Umbilical cord (tissue), 2 donors: Measurements from ENCODE around the gene PEX5L. TPM values are rescaled to one million over a fixed set of nuclear protein-coding genes. Genes with fewer than 3 reads are reported as not detected.

ENCODE experiments used
- DNase-seq: peaks from one replicate; pipeline ENCODE4 v3.0.0-alpha.2; 2015; ENCODE audit warnings: low spot score
- total RNA-seq: library from RNA; depleted of rRNA; stranded (reverse); fragments of >200 nt; gene quantifications from one replicate; pipeline ENCODE4 v1.2.3, GENCODE V29; 2014; ENCODE audit warnings: low replicate concordance; ENCODE audit not compliant: insufficient read depth

Gene PEX5L
- total RNA-seq, 1 donor from 2014 or later, result 3.9 TPM

- no peak for DNase-seq
Observed at GRCh38 chr3:179775416-179776122, 261.2 kb downstream of the PEX5L start.

- no peak for DNase-seq
Observed at GRCh38 chr3:179772297-179772696, 264.4 kb downstream of the PEX5L start.

DNA sequence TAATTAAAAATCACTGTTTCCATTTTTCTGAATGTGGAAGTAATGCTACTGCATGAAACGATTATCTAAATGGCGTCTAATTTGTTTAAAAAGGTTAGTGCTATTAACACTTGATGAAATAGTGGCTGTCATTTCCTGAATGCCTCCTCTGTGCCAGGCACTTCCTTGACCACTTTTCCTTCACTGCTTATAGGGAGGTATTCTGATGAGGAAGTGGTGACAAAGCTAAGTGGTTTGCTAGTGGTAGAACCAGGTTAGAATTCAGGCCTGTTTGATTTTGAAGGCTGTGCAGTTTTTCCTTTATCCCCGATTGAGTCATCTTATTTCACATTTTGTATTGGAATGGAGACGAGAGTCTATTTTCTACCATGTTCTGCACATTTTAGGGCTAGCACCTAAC lies 264.9 kb downstream of the PEX5L start:
- no peak for DNase-seq

- no peak for DNase-seq
Observed at GRCh38 chr3:179769411-179770247, 267.1 kb downstream of the PEX5L start.

GRCh38 chr3:179768080-179768479 lies 268.7 kb downstream of the PEX5L start:
- peak; percentile 51 for DNase-seq

DNA sequence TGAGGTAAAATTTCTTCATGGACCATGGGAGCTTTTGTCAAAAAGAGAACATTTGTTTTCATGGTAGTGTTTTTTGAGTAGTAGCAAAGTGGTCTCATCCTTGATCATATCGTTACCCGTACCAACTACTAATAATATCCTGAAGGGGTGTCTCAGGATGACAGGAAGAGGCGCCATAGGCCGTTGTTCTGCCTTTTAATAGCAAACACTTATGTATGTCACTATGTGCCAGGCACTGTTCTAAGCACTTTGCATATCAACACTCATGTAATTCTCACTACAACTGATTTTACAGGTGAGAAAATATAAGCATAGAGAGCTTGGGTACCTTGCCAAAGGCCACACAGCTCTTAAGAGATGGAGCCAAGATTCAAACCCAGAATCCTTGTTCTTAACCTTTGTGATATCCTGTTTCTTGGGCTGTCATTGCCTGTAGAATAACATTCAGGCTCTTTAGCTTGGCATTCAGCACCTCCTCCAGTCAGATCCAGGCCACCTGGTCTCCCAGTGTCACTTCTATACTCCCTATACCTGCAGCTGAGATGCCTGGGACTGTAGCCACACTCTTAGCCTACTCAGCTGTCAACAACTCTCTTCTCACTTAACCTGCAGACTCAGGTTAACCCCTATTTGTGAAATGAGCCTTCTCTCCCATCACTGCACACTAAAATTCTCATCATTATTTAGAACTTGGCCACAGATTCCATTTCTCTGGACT lies 270.2 kb downstream of the PEX5L start:
- DNase-seq, result no peak

DNA sequence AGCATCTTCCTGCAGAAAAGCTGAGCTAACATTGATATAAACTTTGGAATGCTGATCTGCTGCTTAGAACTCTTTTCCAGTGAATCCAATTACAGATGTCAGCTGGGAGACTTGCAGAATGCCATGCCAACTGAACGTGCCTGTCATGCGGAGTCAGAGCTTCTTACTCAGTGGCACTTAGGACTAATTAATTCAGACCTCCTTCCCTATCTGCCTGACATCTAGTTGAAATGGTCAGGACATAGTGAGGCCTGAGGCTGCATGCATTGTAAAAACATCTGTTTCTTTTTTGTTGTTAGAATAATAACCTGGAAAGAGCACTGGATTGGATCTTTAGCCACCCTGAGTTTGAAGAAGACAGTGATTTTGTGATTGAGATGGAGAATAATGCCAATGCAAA lies 271.3 kb downstream of the PEX5L start:
- DNase-seq, result no peak

DNA sequence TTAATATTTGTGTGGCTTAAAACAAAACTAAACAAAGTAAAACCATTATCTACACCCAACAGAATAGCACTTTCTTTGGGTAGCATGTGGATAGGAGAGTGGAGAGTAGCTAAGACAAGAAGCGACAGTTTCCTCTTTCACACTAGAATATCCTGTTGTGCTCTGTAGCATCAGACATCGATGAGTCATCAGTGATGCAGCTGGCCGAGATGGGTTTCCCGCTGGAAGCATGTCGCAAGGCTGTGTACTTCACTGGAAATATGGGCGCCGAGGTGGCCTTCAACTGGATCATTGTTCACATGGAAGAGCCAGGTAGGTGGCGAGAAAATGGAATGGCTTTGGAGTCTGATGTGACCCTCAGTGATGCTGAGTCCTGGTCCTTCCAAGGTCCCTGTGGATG lies 275.8 kb downstream of the PEX5L start:
- DNase-seq, result no peak

GRCh38 chr3:179750720-179751328 lies 285.9 kb downstream of the PEX5L start:
- DNase-seq, result peak; percentile 23

DNA sequence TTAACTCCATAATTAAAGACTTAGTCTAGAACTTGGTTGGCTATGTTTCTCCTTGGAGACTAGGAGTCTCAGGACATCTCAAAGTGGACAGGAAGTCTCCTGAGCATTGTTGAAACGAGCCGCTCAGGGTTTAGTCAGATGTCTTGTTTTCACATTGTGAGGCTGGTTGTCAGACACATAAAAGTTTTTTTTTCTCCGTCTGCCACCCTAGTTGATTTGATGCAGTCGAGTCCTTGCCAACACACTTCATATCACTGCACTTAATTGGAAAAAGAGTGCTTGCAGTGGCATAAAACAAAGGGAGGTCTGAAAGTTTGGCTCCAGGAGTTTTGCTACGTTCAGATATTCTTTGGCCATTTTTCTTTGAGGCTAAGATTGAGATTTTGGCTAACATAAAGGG lies 291.0 kb downstream of the PEX5L start:
- no peak for DNase-seq

GRCh38 chr3:179745079-179745478 lies 291.7 kb downstream of the PEX5L start:
- DNase-seq, result no peak
